Stimulated activated CD4-positive, alpha-beta T cell treated with anti-CD3 and anti-CD28 coated beads, Interleukin-1b, Interleukin-23, amount 100 ng/mL, for 48 hours (primary cell): ENCODE results near the gene AKR1C8.
"Not testable (repeated sequence)": the region's sequence is repeated elsewhere in the genome, so short reads cannot be mapped to it uniquely, and the experiment has no call there.

Source experiments
- DNase-seq: peaks from one replicate; pipeline ENCODE4 v3.0.0-alpha.2; 2020

The AKR1C8 gene

GRCh38 chr10:5184987-5185775 lies at the start of gene AKR1C8:
AKR1C8 (minus strand) TSS chr10:5185150; CDS start chr10:5185104, 46 bp downstream.
- DNase-seq, result no peak

- no peak for DNase-seq
Measured at GRCh38 chr10:5234106-5234860, 49.3 kb upstream of the AKR1C8 start.

GRCh38 chr10:5233324-5233723 lies 48.4 kb upstream of the AKR1C8 start:
- no peak for DNase-seq

- no peak for DNase-seq
Measured at GRCh38 chr10:5229019-5229418, 44.1 kb upstream of the AKR1C8 start.

GRCh38 chr10:5222942-5223341 lies 38.0 kb upstream of the AKR1C8 start:
- not testable (repeated sequence) for DNase-seq

GRCh38 chr10:5219262-5219661 lies 34.3 kb upstream of the AKR1C8 start:
- DNase-seq, result no peak

GRCh38 chr10:5216801-5217200 lies 31.9 kb upstream of the AKR1C8 start:
- no peak for DNase-seq

GRCh38 chr10:5211696-5212536 lies 27.0 kb upstream of the AKR1C8 start:
- DNase-seq, result no peak

GRCh38 chr10:5210261-5210660 lies 25.3 kb upstream of the AKR1C8 start:
- DNase-seq, result not testable (repeated sequence)

- DNase-seq, result not testable (repeated sequence)
Measured at GRCh38 chr10:5209776-5210175, 24.8 kb upstream of the AKR1C8 start.

- no peak for DNase-seq
Measured at GRCh38 chr10:5206799-5207198, 21.8 kb upstream of the AKR1C8 start.

- no peak for DNase-seq
Measured at GRCh38 chr10:5199398-5199797, 14.4 kb upstream of the AKR1C8 start.

- no peak for DNase-seq
Measured at GRCh38 chr10:5198386-5198785, 13.4 kb upstream of the AKR1C8 start.

GRCh38 chr10:5196702-5197113 lies 11.8 kb upstream of the AKR1C8 start, which contains the start of gene AKR1C4:
AKR1C4 (plus strand) TSS chr10:5196837; CDS start chr10:5196868, 31 bp downstream.
- no peak for DNase-seq

- DNase-seq, result no peak
Measured at GRCh38 chr10:5195727-5196374, 10.9 kb upstream of the AKR1C8 start.

- DNase-seq, result no peak
Measured at GRCh38 chr10:5194431-5194830, 9.5 kb upstream of the AKR1C8 start.

GRCh38 chr10:5188358-5188757 lies 3.4 kb upstream of the AKR1C8 start:
- DNase-seq, result no peak

- no peak for DNase-seq
Measured at GRCh38 chr10:5187867-5188266, 2.9 kb upstream of the AKR1C8 start.

- no peak for DNase-seq
Measured at GRCh38 chr10:5183923-5184322, 1.0 kb downstream of the AKR1C8 start.

GRCh38 chr10:5180503-5180902 lies 4.4 kb downstream of the AKR1C8 start:
- DNase-seq, result not testable (repeated sequence)

- DNase-seq, result not testable (repeated sequence)
Measured at GRCh38 chr10:5175581-5175980, 9.4 kb downstream of the AKR1C8 start.

- peak; percentile 67 for DNase-seq
Measured at GRCh38 chr10:5168897-5169420, 16.0 kb downstream of the AKR1C8 start.
